Epithelial cell of proximal tubule (primary cell): ENCODE data around the gene TMPRSS6. TPM values are rescaled to one million over a fixed set of nuclear protein-coding genes. Genes with fewer than 3 reads are reported as not detected.

Experiments used
- DNase-seq: peaks from one replicate; pipeline ENCODE4 v3.0.0-alpha.2; 2011; ENCODE audit warnings: low read depth
- H3K4me3 ChIP-seq: 2 replicates; pipeline ENCODE4 v1.5.1; 2011; ENCODE audit warnings: low read depth, mild to moderate bottlenecking, low read length
- CTCF ChIP-seq: conservative IDR thresholded peaks from 2 replicates; pipeline ENCODE4 v1.5.1; 2012; ENCODE audit warnings: low read depth, mild to moderate bottlenecking, low read length
- total RNA-seq: library from RNA; depleted of rRNA; stranded (reverse); fragments of >200 nt; gene quantifications from 2 replicates; pipeline ENCODE4 v1.2.3, GENCODE V29; 2015

TMPRSS6 gene
- total RNA-seq, 1 donor from 2014 or later = not detected

DNA sequence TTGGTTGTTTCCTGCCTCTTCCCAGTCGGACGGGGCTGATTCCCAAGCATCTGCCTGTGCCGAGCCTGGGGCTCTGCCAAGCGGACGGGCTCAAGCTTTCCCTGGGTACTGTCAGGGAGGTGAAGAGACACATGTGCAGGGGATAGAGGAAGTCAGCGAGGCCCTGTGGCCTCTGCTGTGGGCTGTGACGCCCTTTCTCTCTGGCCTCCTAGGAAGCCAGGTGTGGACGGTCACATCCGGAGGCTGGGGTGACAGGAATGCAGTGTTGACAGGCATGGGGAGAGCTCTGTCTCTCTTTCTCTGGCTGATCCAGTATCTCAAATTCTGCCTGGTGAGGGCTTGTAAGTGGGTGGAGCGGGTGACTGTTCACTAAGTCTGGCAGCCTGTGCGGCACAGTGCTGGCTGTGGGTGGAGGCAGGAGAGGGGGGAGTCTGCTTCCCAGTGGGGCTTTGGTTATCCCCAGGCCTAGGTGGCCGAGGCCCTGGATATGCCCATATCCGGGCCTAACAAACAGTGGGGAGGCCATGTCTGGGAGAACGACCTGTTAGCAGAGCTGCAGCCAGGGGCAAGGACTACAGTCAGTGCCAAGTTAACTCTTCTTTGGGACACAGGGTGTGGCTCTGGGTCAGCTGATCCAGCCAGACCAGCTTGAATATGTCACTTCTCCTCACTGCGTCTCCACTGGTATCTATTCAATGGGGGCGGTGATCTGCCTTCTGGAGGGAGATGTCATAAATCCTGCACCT, 56.0 kb downstream of the TMPRSS6 start:
- DNase-seq = no peak
- no peak for TF ChIP-seq CTCF

GRCh38 chr22:37052386-37053309, 56.9 kb downstream of the TMPRSS6 start:
- DNase-seq = no peak
- TF ChIP-seq CTCF = no peak
- H3K4me3 ChIP-seq = peak overlapping the region; percentile 70

More for the DNA sequence above, 56.0 kb downstream of the TMPRSS6 start:
- no peak overlapping the region for H3K4me3 ChIP-seq

DNA sequence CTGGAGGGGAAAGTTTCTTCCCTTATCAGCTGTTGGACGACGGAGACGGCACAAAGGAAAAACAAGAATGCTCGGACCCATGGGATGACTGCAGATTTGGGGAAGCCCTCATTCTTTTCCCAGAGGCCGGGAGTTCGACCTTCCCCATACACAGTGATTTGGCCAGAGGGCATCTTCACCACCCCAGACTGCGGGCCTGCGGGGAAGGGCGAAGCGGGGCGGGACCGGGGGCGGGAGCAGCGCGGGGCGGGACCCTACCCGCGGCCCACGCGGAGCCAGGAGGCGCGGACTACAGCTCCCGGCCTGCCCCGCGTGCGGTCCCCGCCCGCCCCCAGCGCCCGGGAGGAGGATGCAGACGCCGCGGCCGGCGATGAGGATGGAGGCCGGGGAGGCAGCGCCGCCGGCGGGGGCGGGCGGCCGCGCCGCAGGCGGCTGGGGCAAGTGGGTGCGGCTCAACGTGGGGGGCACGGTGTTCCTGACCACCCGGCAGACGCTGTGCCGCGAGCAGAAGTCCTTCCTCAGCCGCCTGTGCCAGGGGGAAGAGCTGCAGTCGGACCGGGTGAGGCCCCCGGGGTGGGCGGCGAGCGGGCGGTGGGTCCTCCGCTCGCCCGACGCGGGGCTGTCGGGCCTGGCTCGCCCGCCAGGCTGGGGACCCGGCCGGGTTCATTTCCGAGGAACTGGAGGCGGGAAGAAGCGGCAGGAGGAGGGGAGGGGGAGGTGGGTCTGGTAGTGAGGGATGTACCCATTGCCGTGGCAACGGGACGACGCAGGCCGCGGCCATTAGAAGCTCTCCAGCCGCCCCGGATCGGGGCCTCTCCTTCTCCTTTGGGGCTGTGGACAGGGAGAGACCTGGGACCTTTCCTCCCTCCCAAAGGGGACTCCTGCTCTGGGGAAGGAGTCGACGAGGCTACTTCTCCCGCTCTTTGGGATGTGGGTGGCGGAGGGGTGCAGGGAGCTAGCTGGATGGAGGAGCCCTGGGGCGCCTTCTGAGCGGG, 57.8 kb downstream of the TMPRSS6 start, which contains the start of gene KCTD17:
TSS of gene KCTD17 (plus strand) at position 352 of the 995 bp plus-strand sequence. CDS start at position 371, 19 bp downstream.
- DNase-seq = no peak
- no peak for TF ChIP-seq CTCF
- H3K4me3 ChIP-seq = peak within 1 kb of the TSS; percentile 70

DNA sequence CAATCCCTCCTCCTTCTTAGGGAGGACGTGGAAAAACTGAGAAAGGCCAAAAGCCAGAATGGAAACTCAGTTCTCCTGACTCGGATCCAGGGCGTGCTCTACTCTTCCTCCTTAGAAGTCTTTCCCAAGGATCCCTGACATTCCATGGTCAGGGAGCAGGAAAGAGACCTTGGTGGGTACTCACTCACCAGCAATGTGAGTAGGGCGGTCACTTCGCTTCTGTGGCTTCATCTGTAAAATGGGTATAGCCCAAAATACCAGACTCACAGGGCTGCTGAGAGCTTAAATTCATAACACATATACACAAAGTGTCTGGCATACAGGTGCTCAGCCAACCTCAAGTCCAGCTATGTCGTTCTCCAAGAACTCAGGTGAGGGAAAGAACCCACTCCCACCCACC, 58.6 kb downstream of the TMPRSS6 start:
- no peak for TF ChIP-seq CTCF
- no peak for DNase-seq
- no peak overlapping the region for H3K4me3 ChIP-seq

- no peak for TF ChIP-seq CTCF
- DNase-seq = no peak
- no peak overlapping the region for H3K4me3 ChIP-seq
These were observed 60.3 kb downstream of the TMPRSS6 start for GRCh38 chr22:37049224-37049623.

GRCh38 chr22:37048133-37048532, 61.4 kb downstream of the TMPRSS6 start:
- TF ChIP-seq CTCF = no peak
- no peak for DNase-seq
- H3K4me3 ChIP-seq = no peak overlapping the region
